ENCODE measurements around the gene LAGE3.

LAGE3 gene

GRCh38 chrX:154458116-154458953 lies 20.7 kb downstream of the LAGE3 start, which contains the start of gene PLXNA3:
Gene PLXNA3 (plus strand): TSS chrX:154458281. CDS start chrX:154460184, 1,903 bp downstream.
- DNase-seq (ENCODE audit: low read depth in 2 of 2), result peak; percentile 37 to 40

- DNase-seq (ENCODE audit: low read depth in 2 of 2), result peak; percentile 29 to 42
These were observed 21.5 kb downstream of the LAGE3 start for GRCh38 chrX:154457491-154458115.

GRCh38 chrX:154452823-154453222 lies 26.3 kb downstream of the LAGE3 start:
- no peak for DNase-seq (ENCODE audit: low read depth in 2 of 2)

- no peak for DNase-seq (ENCODE audit: low read depth in 2 of 2)
These were observed 28.8 kb downstream of the LAGE3 start for GRCh38 chrX:154450312-154450711.

GRCh38 chrX:154449618-154450017 lies 29.5 kb downstream of the LAGE3 start:
- no peak for DNase-seq (ENCODE audit: low read depth in 2 of 2)

GRCh38 chrX:154448484-154448883 lies 30.6 kb downstream of the LAGE3 start:
- no peak for DNase-seq (ENCODE audit: low read depth in 2 of 2)

GRCh38 chrX:154446430-154446829 lies 32.7 kb downstream of the LAGE3 start:
- DNase-seq (ENCODE audit: low read depth in 2 of 2), result no peak

- no peak for DNase-seq (ENCODE audit: low read depth in 2 of 2)
These were observed 33.3 kb downstream of the LAGE3 start for GRCh38 chrX:154445776-154446175.

- no peak for DNase-seq (ENCODE audit: low read depth in 2 of 2)
These were observed 34.3 kb downstream of the LAGE3 start for GRCh38 chrX:154444755-154445246.

GRCh38 chrX:154443992-154444754 lies 34.9 kb downstream of the LAGE3 start, which contains the start of gene FAM50A:
Gene FAM50A (plus strand): TSS chrX:154444141. CDS start chrX:154444236, 95 bp downstream.
- peak; percentile 63 to 64 for DNase-seq (ENCODE audit: low read depth in 2 of 2)

GRCh38 chrX:154443479-154443910 lies 35.6 kb downstream of the LAGE3 start:
- no peak for DNase-seq (ENCODE audit: low read depth in 2 of 2)

GRCh38 chrX:154441984-154442707 lies 36.9 kb downstream of the LAGE3 start:
- DNase-seq (ENCODE audit: low read depth in 2 of 2), result no peak

GRCh38 chrX:154441564-154441963 lies 37.5 kb downstream of the LAGE3 start:
- DNase-seq (ENCODE audit: low read depth in 2 of 2), result no peak

- DNase-seq (ENCODE audit: low read depth in 2 of 2), result no peak
These were observed 38.3 kb downstream of the LAGE3 start for GRCh38 chrX:154440623-154441357.

- no peak for DNase-seq (ENCODE audit: low read depth in 2 of 2)
These were observed 39.2 kb downstream of the LAGE3 start for GRCh38 chrX:154439841-154440240.

GRCh38 chrX:154437971-154438893 lies 40.8 kb downstream of the LAGE3 start:
- DNase-seq (ENCODE audit: low read depth in 2 of 2), result no peak

GRCh38 chrX:154436983-154437752 lies 41.9 kb downstream of the LAGE3 start, which contains the start of gene GDI1:
Gene GDI1 (plus strand): TSS chrX:154437154. CDS start chrX:154437255, 101 bp downstream.
- DNase-seq (ENCODE audit: low read depth in 2 of 2), result peak; percentile 27 to 33

- peak in 1 of 2 donors; percentile 28 for DNase-seq (ENCODE audit: low read depth in 2 of 2)
These were observed 42.6 kb downstream of the LAGE3 start for GRCh38 chrX:154436374-154436982.

Measured in stimulated activated CD8-positive, alpha-beta memory T cell treated with anti-CD3 and anti-CD28 coated beads, Interleukin-2, amount 100 ng/mL, for 48 hours (primary cell).